ENCODE measurements around the gene ODC1.
A peak's percentile ranks its signal among the peaks of the same experiment; 100 is the strongest.
"Not testable (repeated sequence)": the region's sequence is repeated elsewhere in the genome, so short reads cannot be mapped to it uniquely, and the experiment has no call there.

Gene ODC1

GRCh38 chr2:10452956-10453904 lies 5.1 kb upstream of the ODC1 start:
- no peak for DNase-seq (ENCODE audit: low spot score)

GRCh38 chr2:10452312-10452711 lies 4.2 kb upstream of the ODC1 start:
- DNase-seq (ENCODE audit: low spot score) = peak; percentile 77

GRCh38 chr2:10451819-10452218 lies 3.7 kb upstream of the ODC1 start:
- DNase-seq (ENCODE audit: low spot score) = no peak

- DNase-seq (ENCODE audit: low spot score) = peak; percentile 80
Observed at GRCh38 chr2:10449838-10450691, 1.9 kb upstream of the ODC1 start.

GRCh38 chr2:10449486-10449831 lies 1.3 kb upstream of the ODC1 start:
- no peak for DNase-seq (ENCODE audit: low spot score)

GRCh38 chr2:10448576-10449485 lies 704 bp upstream of the ODC1 start:
- DNase-seq (ENCODE audit: low spot score) = peak; percentile 85

- no peak for DNase-seq (ENCODE audit: low spot score)
Observed at GRCh38 chr2:10447300-10447894, 730 bp downstream of the ODC1 start.

GRCh38 chr2:10446631-10447030 lies 1.5 kb downstream of the ODC1 start:
- DNase-seq (ENCODE audit: low spot score) = no peak

GRCh38 chr2:10444463-10444862 lies 3.7 kb downstream of the ODC1 start:
- DNase-seq (ENCODE audit: low spot score) = no peak

- DNase-seq (ENCODE audit: low spot score) = not testable (repeated sequence)
Observed at GRCh38 chr2:10442469-10443126, 5.5 kb downstream of the ODC1 start.

GRCh38 chr2:10441948-10442347 lies 6.2 kb downstream of the ODC1 start:
- no peak for DNase-seq (ENCODE audit: low spot score)

- DNase-seq (ENCODE audit: low spot score) = no peak
Observed at GRCh38 chr2:10440736-10441135, 7.4 kb downstream of the ODC1 start.

- no peak for DNase-seq (ENCODE audit: low spot score)
Observed at GRCh38 chr2:10439971-10440370, 8.2 kb downstream of the ODC1 start.

GRCh38 chr2:10439185-10439879 lies 8.8 kb downstream of the ODC1 start:
- no peak for DNase-seq (ENCODE audit: low spot score)

- no peak for DNase-seq (ENCODE audit: low spot score)
Observed at GRCh38 chr2:10438688-10439087, 9.4 kb downstream of the ODC1 start.

GRCh38 chr2:10437806-10438205 lies 10.3 kb downstream of the ODC1 start:
- DNase-seq (ENCODE audit: low spot score) = no peak

- DNase-seq (ENCODE audit: low spot score) = no peak
Observed at GRCh38 chr2:10436583-10437110, 11.5 kb downstream of the ODC1 start.

- no peak for DNase-seq (ENCODE audit: low spot score)
Observed at GRCh38 chr2:10435820-10436204, 12.3 kb downstream of the ODC1 start.

GRCh38 chr2:10434886-10435819 lies 13.0 kb downstream of the ODC1 start:
- peak; percentile 86 for DNase-seq (ENCODE audit: low spot score)

Measured in HuH-7.5 (cell line).